ENCODE data around the gene TFAP2C.

The TFAP2C gene

DNA sequence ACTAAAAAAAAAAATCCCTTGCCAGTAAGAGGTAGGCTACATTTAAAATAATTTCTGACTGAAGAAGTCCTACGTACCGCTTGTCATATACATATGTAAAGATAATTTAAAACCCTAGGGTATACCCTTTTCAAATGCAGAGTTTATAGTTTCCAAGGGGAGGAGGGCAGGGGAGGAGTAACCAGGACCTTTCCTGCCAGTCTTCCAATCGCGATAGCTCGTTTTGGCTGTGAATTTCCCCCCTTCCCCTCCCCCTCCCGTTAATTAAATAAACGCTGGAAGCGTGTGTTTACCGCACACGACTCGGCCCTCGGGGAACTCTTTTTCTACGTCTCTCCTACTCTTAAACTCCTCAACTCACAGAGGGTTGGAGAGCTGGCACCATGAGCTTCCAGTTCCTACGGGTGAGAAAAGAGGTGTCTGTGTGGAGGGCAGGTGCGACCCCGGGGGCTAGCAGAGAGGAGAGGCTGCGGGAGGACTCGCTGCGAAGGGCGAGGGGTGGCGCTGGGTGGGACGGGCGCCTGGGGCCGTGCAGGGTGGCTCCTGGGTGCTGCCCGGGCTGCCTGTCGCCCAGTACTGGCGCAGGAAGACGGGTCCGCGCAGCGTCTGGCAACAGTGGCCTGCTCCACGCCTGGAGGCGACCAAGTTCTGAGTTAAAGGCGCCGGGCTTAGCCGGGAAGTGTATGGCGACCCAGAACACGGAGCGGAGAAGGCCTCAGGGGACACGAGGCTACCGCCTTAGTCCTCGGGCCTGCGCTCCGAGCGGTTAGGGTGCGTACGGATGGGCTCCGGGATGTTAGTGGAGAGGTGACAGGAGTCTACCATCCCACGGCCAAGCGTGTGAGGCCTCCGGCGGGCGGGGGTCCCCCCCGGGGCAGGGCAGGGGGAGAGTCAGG lies 4.1 kb upstream of the TFAP2C start:
- no peaks in the 10 kb centered on the region for H3K9me3 ChIP-seq (ENCODE audit: low read length)
- no peak overlapping the region for H3K4me3 ChIP-seq (ENCODE audit: low read length)
- no peak overlapping the region for H2AFZ ChIP-seq (ENCODE audit: low read depth, low read length)
- no peaks in the 10 kb centered on the region for H3K36me3 ChIP-seq (ENCODE audit: insufficient read depth, low read length)
- peaks cover 3% of the 10 kb centered on the region for H3K4me1 ChIP-seq (ENCODE audit: insufficient read depth, low read length)
- peaks cover 65% of the 10 kb centered on the region for H3K27me3 ChIP-seq (ENCODE audit: insufficient read depth, low read length)

- peaks cover 3% of the 10 kb centered on the region for H3K4me1 ChIP-seq (ENCODE audit: insufficient read depth, low read length)
Measured at GRCh38 chr20:56625837-56626236, 3.3 kb upstream of the TFAP2C start.

DNA sequence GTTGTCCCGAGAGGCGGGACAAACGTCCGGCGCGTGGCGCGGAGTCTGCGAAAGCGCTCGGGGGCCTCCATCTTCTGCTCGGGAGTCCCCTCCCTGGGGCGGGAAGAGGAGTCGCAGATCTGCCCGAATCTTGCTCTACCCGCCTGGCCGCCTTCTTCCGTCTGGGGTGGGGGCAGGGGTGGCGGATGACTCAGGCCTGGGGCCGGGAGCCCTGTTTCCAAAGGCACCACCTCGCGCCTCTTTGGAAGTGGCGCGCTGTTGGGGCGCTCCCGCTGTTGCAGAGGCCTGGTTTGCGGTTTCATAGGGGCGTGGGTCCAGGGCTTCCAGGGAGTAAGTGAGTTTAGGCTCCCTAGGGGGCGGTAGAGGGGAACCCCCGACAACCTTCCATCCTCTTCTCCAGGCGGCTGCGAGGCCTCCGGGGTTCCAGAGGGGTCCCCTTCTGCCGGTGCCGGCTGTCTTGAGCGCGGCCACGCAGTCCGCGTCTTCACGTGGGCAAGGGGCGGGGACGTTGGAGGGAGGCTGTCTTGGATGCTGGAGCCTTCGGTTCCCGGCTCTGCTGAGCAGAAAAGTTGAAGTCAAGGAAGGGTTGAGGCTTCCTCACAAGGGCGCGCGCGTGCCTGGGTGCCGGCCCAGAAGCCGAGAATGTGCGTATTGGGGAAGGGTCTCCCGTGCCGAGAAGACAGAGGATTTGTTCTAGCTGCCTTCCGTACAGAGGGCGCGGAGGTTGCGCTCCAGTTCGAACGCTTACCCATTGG lies 2.6 kb upstream of the TFAP2C start:
- H3K4me3 ChIP-seq (ENCODE audit: low read length), result no peak overlapping the region
- no peaks in the 10 kb centered on the region for H3K9me3 ChIP-seq (ENCODE audit: low read length)
- H3K36me3 ChIP-seq (ENCODE audit: insufficient read depth, low read length), result no peaks in the 10 kb centered on the region
- no peak overlapping the region for H2AFZ ChIP-seq (ENCODE audit: low read depth, low read length)
- peaks cover 78% of the 10 kb centered on the region for H3K27me3 ChIP-seq (ENCODE audit: insufficient read depth, low read length)
- peaks cover 3% of the 10 kb centered on the region for H3K4me1 ChIP-seq (ENCODE audit: insufficient read depth, low read length)

More at GRCh38 chr20:56625837-56626236, 3.3 kb upstream of the TFAP2C start:
- Histone ChIP-seq H3K36me3 (ENCODE audit: insufficient read depth, low read length) (no peaks in the 10 kb centered on the region), H2AFZ (ENCODE audit: low read depth, low read length) (no peak overlapping the region), H3K27me3 (ENCODE audit: insufficient read depth, low read length) (peaks cover 71% of the 10 kb centered on the region), H3K9me3 (ENCODE audit: low read length) (no peaks in the 10 kb centered on the region), H3K4me3 (ENCODE audit: low read length) (no peak overlapping the region)

GRCh38 chr20:56627122-56628014 lies 1.7 kb upstream of the TFAP2C start:
- no peaks in the 10 kb centered on the region for H3K36me3 ChIP-seq (ENCODE audit: insufficient read depth, low read length)
- H3K9me3 ChIP-seq (ENCODE audit: low read length), result no peaks in the 10 kb centered on the region
- no peak overlapping the region for H2AFZ ChIP-seq (ENCODE audit: low read depth, low read length)
- peaks cover 3% of the 10 kb centered on the region for H3K4me1 ChIP-seq (ENCODE audit: insufficient read depth, low read length)
- H3K4me3 ChIP-seq (ENCODE audit: low read length), result no peak overlapping the region
- peaks cover 84% of the 10 kb centered on the region for H3K27me3 ChIP-seq (ENCODE audit: insufficient read depth, low read length)

- H3K9me3 ChIP-seq (ENCODE audit: low read length), result no peaks in the 10 kb centered on the region
- peaks cover 92% of the 10 kb centered on the region for H3K27me3 ChIP-seq (ENCODE audit: insufficient read depth, low read length)
- H3K4me1 ChIP-seq (ENCODE audit: insufficient read depth, low read length), result peaks cover 3% of the 10 kb centered on the region
- no peaks in the 10 kb centered on the region for H3K36me3 ChIP-seq (ENCODE audit: insufficient read depth, low read length)
- no peak overlapping the region for H2AFZ ChIP-seq (ENCODE audit: low read depth, low read length)
- H3K4me3 ChIP-seq (ENCODE audit: low read length), result no peak overlapping the region
Measured at GRCh38 chr20:56628015-56628872, 862 bp upstream of the TFAP2C start.

GRCh38 chr20:56629464-56630085 lies 469 bp downstream of the TFAP2C start:
- Histone ChIP-seq H3K36me3 (ENCODE audit: insufficient read depth, low read length) (no peaks in the 10 kb centered on the region), H3K4me1 (ENCODE audit: insufficient read depth, low read length) (peaks cover 3% of the 10 kb centered on the region), H3K9me3 (ENCODE audit: low read length) (no peaks in the 10 kb centered on the region), H3K4me3 (ENCODE audit: low read length) (no peak overlapping the region), H3K27me3 (ENCODE audit: insufficient read depth, low read length) (peaks cover 98% of the 10 kb centered on the region), H2AFZ (ENCODE audit: low read depth, low read length) (peak overlapping the region; percentile 54)

DNA sequence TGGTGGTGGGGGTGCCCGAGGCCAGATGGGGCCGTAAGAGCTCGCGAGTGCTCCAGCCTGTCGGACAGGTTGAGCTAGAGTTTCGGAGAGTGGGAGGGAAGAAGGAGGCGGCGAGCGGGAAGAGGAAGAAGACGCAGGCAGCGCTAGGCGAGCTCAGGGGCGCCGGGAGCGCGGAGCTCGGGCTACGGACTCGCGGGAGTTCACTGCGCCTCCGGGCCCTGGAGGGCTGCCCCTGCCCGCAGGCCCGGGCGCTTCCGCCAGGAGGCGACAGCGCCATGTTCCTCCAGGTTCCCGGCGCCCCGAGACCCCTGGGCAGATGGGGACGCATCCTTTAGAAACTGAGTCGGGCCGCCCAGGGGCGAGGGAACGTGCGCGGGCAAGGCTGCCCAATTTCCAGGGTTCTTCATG lies 984 bp downstream of the TFAP2C start:
- peaks cover 3% of the 10 kb centered on the region for H3K4me1 ChIP-seq (ENCODE audit: insufficient read depth, low read length)
- peaks cover 96% of the 10 kb centered on the region for H3K27me3 ChIP-seq (ENCODE audit: insufficient read depth, low read length)
- no peaks in the 10 kb centered on the region for H3K36me3 ChIP-seq (ENCODE audit: insufficient read depth, low read length)
- no peak overlapping the region for H2AFZ ChIP-seq (ENCODE audit: low read depth, low read length)
- H3K4me3 ChIP-seq (ENCODE audit: low read length), result no peak overlapping the region
- no peaks in the 10 kb centered on the region for H3K9me3 ChIP-seq (ENCODE audit: low read length)

GRCh38 chr20:56630506-56631317 lies 1.6 kb downstream of the TFAP2C start:
- Histone ChIP-seq H2AFZ (ENCODE audit: low read depth, low read length) (no peak overlapping the region), H3K27me3 (ENCODE audit: insufficient read depth, low read length) (peaks cover 94% of the 10 kb centered on the region), H3K36me3 (ENCODE audit: insufficient read depth, low read length) (no peaks in the 10 kb centered on the region), H3K9me3 (ENCODE audit: low read length) (no peaks in the 10 kb centered on the region), H3K4me1 (ENCODE audit: insufficient read depth, low read length) (peaks cover 3% of the 10 kb centered on the region), H3K4me3 (ENCODE audit: low read length) (no peak overlapping the region)

DNA sequence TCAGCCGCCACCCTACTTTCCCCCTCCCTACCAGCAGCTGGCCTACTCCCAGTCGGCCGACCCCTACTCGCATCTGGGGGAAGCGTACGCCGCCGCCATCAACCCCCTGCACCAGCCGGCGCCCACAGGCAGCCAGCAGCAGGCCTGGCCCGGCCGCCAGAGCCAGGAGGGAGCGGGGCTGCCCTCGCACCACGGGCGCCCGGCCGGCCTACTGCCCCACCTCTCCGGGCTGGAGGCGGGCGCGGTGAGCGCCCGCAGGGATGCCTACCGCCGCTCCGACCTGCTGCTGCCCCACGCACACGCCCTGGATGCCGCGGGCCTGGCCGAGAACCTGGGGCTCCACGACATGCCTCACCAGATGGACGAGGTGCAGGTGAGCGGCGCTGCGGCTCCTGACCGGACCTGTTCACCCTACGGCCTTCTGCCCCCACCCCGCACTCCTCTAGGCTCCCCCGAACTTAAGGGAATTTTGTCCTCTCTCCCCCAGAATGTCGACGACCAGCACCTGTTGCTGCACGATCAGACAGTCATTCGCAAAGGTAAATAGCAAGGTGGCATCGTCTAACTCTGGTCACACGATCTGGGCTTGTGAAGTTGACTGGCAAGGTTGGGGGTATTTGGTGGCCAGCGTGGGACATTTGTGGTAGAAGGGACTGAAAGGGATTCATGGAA lies 2.3 kb downstream of the TFAP2C start:
- H2AFZ ChIP-seq (ENCODE audit: low read depth, low read length), result no peak overlapping the region
- peaks cover 91% of the 10 kb centered on the region for H3K27me3 ChIP-seq (ENCODE audit: insufficient read depth, low read length)
- H3K4me3 ChIP-seq (ENCODE audit: low read length), result no peak overlapping the region
- H3K9me3 ChIP-seq (ENCODE audit: low read length), result no peaks in the 10 kb centered on the region
- H3K4me1 ChIP-seq (ENCODE audit: insufficient read depth, low read length), result peaks cover 3% of the 10 kb centered on the region
- H3K36me3 ChIP-seq (ENCODE audit: insufficient read depth, low read length), result no peaks in the 10 kb centered on the region

GRCh38 chr20:56631990-56632327 lies 2.9 kb downstream of the TFAP2C start:
- H3K4me3 ChIP-seq (ENCODE audit: low read length), result no peak overlapping the region
- peaks cover 3% of the 10 kb centered on the region for H3K4me1 ChIP-seq (ENCODE audit: insufficient read depth, low read length)
- H3K9me3 ChIP-seq (ENCODE audit: low read length), result no peaks in the 10 kb centered on the region
- H2AFZ ChIP-seq (ENCODE audit: low read depth, low read length), result no peak overlapping the region
- no peaks in the 10 kb centered on the region for H3K36me3 ChIP-seq (ENCODE audit: insufficient read depth, low read length)
- peaks cover 90% of the 10 kb centered on the region for H3K27me3 ChIP-seq (ENCODE audit: insufficient read depth, low read length)

DNA sequence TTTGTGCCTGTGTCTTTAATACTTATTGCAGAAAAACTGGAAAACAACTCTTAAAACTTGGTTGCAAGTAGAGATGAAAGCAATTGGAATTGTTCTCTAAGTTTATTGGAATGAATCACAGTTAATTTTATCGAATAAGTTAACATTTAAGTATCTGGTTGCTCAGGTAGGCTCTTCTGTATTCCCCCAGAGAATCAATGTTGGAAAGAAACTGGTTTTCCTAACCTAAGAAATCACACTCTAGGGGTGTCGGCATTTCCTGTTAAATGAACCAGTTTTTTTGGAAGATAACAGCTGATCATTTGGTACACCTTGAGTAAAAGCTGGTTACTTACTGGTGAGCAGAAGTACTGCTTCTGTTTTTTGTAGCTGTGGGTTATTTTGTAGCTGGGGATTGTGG lies 5.2 kb downstream of the TFAP2C start:
- Histone ChIP-seq H3K36me3 (ENCODE audit: insufficient read depth, low read length) (no peaks in the 10 kb centered on the region), H2AFZ (ENCODE audit: low read depth, low read length) (no peak overlapping the region), H3K9me3 (ENCODE audit: low read length) (no peaks in the 10 kb centered on the region), H3K4me1 (ENCODE audit: insufficient read depth, low read length) (peaks cover 2% of the 10 kb centered on the region), H3K4me3 (ENCODE audit: low read length) (no peak overlapping the region), H3K27me3 (ENCODE audit: insufficient read depth, low read length) (peaks cover 77% of the 10 kb centered on the region)
